NT2/D1 (cell line): ENCODE measurements around the gene TTC34.

Experiments used
- SUZ12 ChIP-seq: IDR thresholded peaks from 2 replicates; pipeline ENCODE4 v1.6.1; 2011; ENCODE audit not compliant: insufficient read length, insufficient read depth; ENCODE audit errors: extremely low read depth
- ZNF274 ChIP-seq: IDR thresholded peaks from 2 replicates; pipeline ENCODE4 v1.6.1; 2011; ENCODE audit warnings: mild to moderate bottlenecking, low read depth, low read length

- no peak for TF ChIP-seq SUZ12
- no peak for TF ChIP-seq ZNF274
Measured at GRCh38 chr1:2595812-2596529, 205.5 kb downstream of the TTC34 start.
